HG03060 (cell line): ENCODE data around the gene CCL17.
"Not testable (repeated sequence)": the region's sequence is repeated elsewhere in the genome, so short reads cannot be mapped to it uniquely, and the experiment has no call there.

ENCODE experiments used
- ATAC-seq: cut with Tn5 transposase; IDR thresholded peaks from one replicate; pipeline ENCODE4 v1.9.1; 2021; ENCODE audit warnings: low read depth, moderate number of reproducible peaks; ENCODE audit not compliant: unreplicated experiment

The CCL17 gene

GRCh38 chr16:57395026-57395425 is 9.5 kb upstream of the CCL17 start:
- ATAC-seq = no peak

GRCh38 chr16:57396786-57397185 is 7.8 kb upstream of the CCL17 start:
- no peak for ATAC-seq

GRCh38 chr16:57397493-57397892 is 7.1 kb upstream of the CCL17 start:
- ATAC-seq = not testable (repeated sequence)

- no peak for ATAC-seq
Observed at GRCh38 chr16:57401943-57402640, 2.5 kb upstream of the CCL17 start.

GRCh38 chr16:57405097-57405496 is 530 bp downstream of the CCL17 start:
- ATAC-seq = no peak

GRCh38 chr16:57406881-57407280 is 2.3 kb downstream of the CCL17 start:
- no peak for ATAC-seq

GRCh38 chr16:57407521-57408353 is 3.2 kb downstream of the CCL17 start:
- no peak for ATAC-seq

GRCh38 chr16:57409065-57409464 is 4.5 kb downstream of the CCL17 start:
- no peak for ATAC-seq

GRCh38 chr16:57409870-57410587 is 5.5 kb downstream of the CCL17 start:
- no peak for ATAC-seq

GRCh38 chr16:57411362-57411976 is 6.9 kb downstream of the CCL17 start:
- no peak for ATAC-seq

GRCh38 chr16:57412584-57412983 is 8.0 kb downstream of the CCL17 start:
- ATAC-seq = no peak

GRCh38 chr16:57413301-57413730 is 8.7 kb downstream of the CCL17 start:
- peak; percentile 66 for ATAC-seq

- no peak for ATAC-seq
Observed at GRCh38 chr16:57413733-57414132, 9.2 kb downstream of the CCL17 start.

GRCh38 chr16:57416084-57416483 is 11.5 kb downstream of the CCL17 start:
- ATAC-seq = no peak

GRCh38 chr16:57419506-57419905 is 14.9 kb downstream of the CCL17 start:
- no peak for ATAC-seq

GRCh38 chr16:57422026-57422944 is 17.7 kb downstream of the CCL17 start:
- no peak for ATAC-seq

GRCh38 chr16:57423152-57423551 is 18.6 kb downstream of the CCL17 start:
- no peak for ATAC-seq

GRCh38 chr16:57424583-57424982 is 20.0 kb downstream of the CCL17 start:
- ATAC-seq = no peak

GRCh38 chr16:57426356-57426755 is 21.8 kb downstream of the CCL17 start:
- ATAC-seq = no peak

GRCh38 chr16:57427307-57427706 is 22.7 kb downstream of the CCL17 start:
- no peak for ATAC-seq
